ENCODE results near the gene RRN3. TPM values are rescaled to one million over a fixed set of nuclear protein-coding genes. Genes with fewer than 3 reads are reported as not detected.
"Not testable (repeated sequence)": the region's sequence is repeated elsewhere in the genome, so short reads cannot be mapped to it uniquely, and the experiment has no call there.

The RRN3 gene
- total RNA-seq, 5 donors from 2014 or later (not counting 1 experiment from before 2014, with no cell fraction given): 26.5 to 38.0 (median 37.3) TPM

- H3K27me3 ChIP-seq (replicated peaks in 1 of 2; ENCODE audit: control insufficient read depth in 2 of 2, extremely low read depth in 1 of 2, insufficient read depth in 2 of 2, low read length in 1 of 2); CTCF ChIA-PET; H3K4me3 Mint-ChIP-seq; POLR2A ChIA-PET; H3K9me3 ChIP-seq; DNase-seq; H3K27me3 Mint-ChIP-seq; H3K4me3 ChIP-seq (ENCODE audit: control insufficient read depth in 1 of 2, extremely low read depth in 1 of 2, low read length in 1 of 2); H3K9me3 Mint-ChIP-seq; H3K27ac ChIP-seq (ENCODE audit: low read length): not testable (repeated sequence)
- WGBS (ENCODE audit: insufficient coverage): 96% methylated on average over 17 of the region's 27 CpGs
- Histone ChIP-seq H3K36me3 (ENCODE audit: control insufficient read depth in 2 of 2, extremely low read depth in 1 of 2, insufficient read depth in 1 of 2, low read length in 1 of 2) (peaks cover 8 to 66% of the 10 kb centered on the region in 2 donors), H3K4me1 (ENCODE audit: control insufficient read depth in 1 of 2, extremely low read depth in 1 of 2, insufficient read depth in 2 of 2, low read length in 2 of 2) (peaks cover 0 to 20% of the 10 kb centered on the region in 2 experiments)
- H3K4me1 Mint-ChIP-seq: peaks cover 17 to 27% (median 22%) of the 10 kb centered on the region in 3 donors
- H3K27ac Mint-ChIP-seq: peak overlapping the region in 1 of 2 donors; percentile 40
- ATAC-seq (replicated peaks in 1 of 4): peak in 1 of 4 experiments; percentile 25
- H3K36me3 Mint-ChIP-seq: peaks cover 66% of the 10 kb centered on the region
Observed at GRCh38 chr16:15028801-15029698, 65.0 kb downstream of the RRN3 start.

GRCh38 chr16:15028345-15028715 is 65.7 kb downstream of the RRN3 start:
- DNase-seq; H3K27me3 ChIP-seq (replicated peaks in 1 of 2; ENCODE audit: control insufficient read depth in 2 of 2, extremely low read depth in 1 of 2, insufficient read depth in 2 of 2, low read length in 1 of 2); H3K4me3 Mint-ChIP-seq; H3K27me3 Mint-ChIP-seq; H3K9me3 ChIP-seq; H3K4me3 ChIP-seq (ENCODE audit: control insufficient read depth in 1 of 2, extremely low read depth in 1 of 2, low read length in 1 of 2); CTCF ChIA-PET; POLR2A ChIA-PET; H3K9me3 Mint-ChIP-seq; ATAC-seq (replicated peaks in 1 of 4); H3K27ac ChIP-seq (ENCODE audit: low read length): not testable (repeated sequence)
- peaks cover 4 to 66% of the 10 kb centered on the region in 2 donors for H3K36me3 ChIP-seq (ENCODE audit: control insufficient read depth in 2 of 2, extremely low read depth in 1 of 2, insufficient read depth in 1 of 2, low read length in 1 of 2)
- 96% methylated on average over 6 of the region's 6 CpGs for WGBS (ENCODE audit: insufficient coverage)
- Mint-ChIP-seq H3K36me3 (peaks cover 63% of the 10 kb centered on the region), H3K27ac (peak overlapping the region in 1 of 2 donors; percentile 40), H3K4me1 (peaks cover 17 to 27% (median 22%) of the 10 kb centered on the region in 3 donors)
- peaks cover 0 to 20% of the 10 kb centered on the region in 2 experiments for H3K4me1 ChIP-seq (ENCODE audit: control insufficient read depth in 1 of 2, extremely low read depth in 1 of 2, insufficient read depth in 2 of 2, low read length in 2 of 2)

- H3K9me3 ChIP-seq; H3K27me3 ChIP-seq (replicated peaks in 1 of 2; ENCODE audit: control insufficient read depth in 2 of 2, extremely low read depth in 1 of 2, insufficient read depth in 2 of 2, low read length in 1 of 2); ATAC-seq (replicated peaks in 1 of 4); CTCF ChIA-PET; H3K4me3 ChIP-seq (ENCODE audit: control insufficient read depth in 1 of 2, extremely low read depth in 1 of 2, low read length in 1 of 2); H3K9me3 Mint-ChIP-seq; POLR2A ChIA-PET; H3K27ac ChIP-seq (ENCODE audit: low read length); H3K4me3 Mint-ChIP-seq; H3K27me3 Mint-ChIP-seq; DNase-seq: not testable (repeated sequence)
- H3K36me3 ChIP-seq (ENCODE audit: control insufficient read depth in 2 of 2, extremely low read depth in 1 of 2, insufficient read depth in 1 of 2, low read length in 1 of 2): peaks cover 4 to 64% of the 10 kb centered on the region in 2 donors
- H3K4me1 ChIP-seq (ENCODE audit: control insufficient read depth in 1 of 2, extremely low read depth in 1 of 2, insufficient read depth in 2 of 2, low read length in 2 of 2): peaks cover 0 to 20% of the 10 kb centered on the region in 2 experiments
- WGBS (ENCODE audit: insufficient coverage): 96% methylated on average over 23 of the region's 29 CpGs
- H3K4me1 Mint-ChIP-seq: peaks cover 16 to 28% (median 22%) of the 10 kb centered on the region in 3 donors
- peaks cover 63% of the 10 kb centered on the region for H3K36me3 Mint-ChIP-seq
- H3K27ac Mint-ChIP-seq: peak overlapping the region in 1 of 2 donors; percentile 11
Observed at GRCh38 chr16:15027503-15028344, 66.3 kb downstream of the RRN3 start.

GRCh38 chr16:15027051-15027450 is 67.0 kb downstream of the RRN3 start:
- peaks cover 16 to 28% (median 22%) of the 10 kb centered on the region in 3 donors for H3K4me1 Mint-ChIP-seq
- H3K36me3 Mint-ChIP-seq: peaks cover 62% of the 10 kb centered on the region
- DNase-seq; H3K27me3 Mint-ChIP-seq; H3K4me3 Mint-ChIP-seq; CTCF ChIA-PET; POLR2A ChIA-PET; H3K27me3 ChIP-seq (replicated peaks in 1 of 2; ENCODE audit: control insufficient read depth in 2 of 2, extremely low read depth in 1 of 2, insufficient read depth in 2 of 2, low read length in 1 of 2); H3K9me3 Mint-ChIP-seq; ATAC-seq (replicated peaks in 1 of 4); H3K9me3 ChIP-seq; H3K27ac ChIP-seq (ENCODE audit: low read length); H3K4me3 ChIP-seq (ENCODE audit: control insufficient read depth in 1 of 2, extremely low read depth in 1 of 2, low read length in 1 of 2): not testable (repeated sequence)
- peaks cover 4 to 61% of the 10 kb centered on the region in 2 donors for H3K36me3 ChIP-seq (ENCODE audit: control insufficient read depth in 2 of 2, extremely low read depth in 1 of 2, insufficient read depth in 1 of 2, low read length in 1 of 2)
- 84% methylated on average over 3 of the region's 8 CpGs for WGBS (ENCODE audit: insufficient coverage)
- H3K27ac Mint-ChIP-seq: peak overlapping the region in 1 of 2 donors; percentile 34
- H3K4me1 ChIP-seq (ENCODE audit: control insufficient read depth in 1 of 2, extremely low read depth in 1 of 2, insufficient read depth in 2 of 2, low read length in 2 of 2): peaks cover 0 to 16% of the 10 kb centered on the region in 2 experiments

- H3K27ac ChIP-seq (ENCODE audit: low read length); H3K27me3 Mint-ChIP-seq; CTCF ChIA-PET; H3K9me3 Mint-ChIP-seq; H3K9me3 ChIP-seq; POLR2A ChIA-PET; DNase-seq; H3K4me3 ChIP-seq (ENCODE audit: control insufficient read depth in 1 of 2, extremely low read depth in 1 of 2, low read length in 1 of 2); H3K27me3 ChIP-seq (replicated peaks in 1 of 2; ENCODE audit: control insufficient read depth in 2 of 2, extremely low read depth in 1 of 2, insufficient read depth in 2 of 2, low read length in 1 of 2); H3K4me1 ChIP-seq (ENCODE audit: control insufficient read depth in 1 of 2, extremely low read depth in 1 of 2, insufficient read depth in 2 of 2, low read length in 2 of 2); H3K4me3 Mint-ChIP-seq; ATAC-seq (replicated peaks in 1 of 4): not testable (repeated sequence)
- peaks cover 53% of the 10 kb centered on the region for H3K36me3 Mint-ChIP-seq
- H3K27ac Mint-ChIP-seq: peak overlapping the region; percentile 0 to 4
- H3K4me1 Mint-ChIP-seq: peaks cover 12 to 25% (median 15%) of the 10 kb centered on the region in 3 donors
- H3K36me3 ChIP-seq (ENCODE audit: control insufficient read depth in 2 of 2, extremely low read depth in 1 of 2, insufficient read depth in 1 of 2, low read length in 1 of 2): peaks cover 4 to 57% of the 10 kb centered on the region in 2 donors
- 96% methylated on average over 6 of the region's 14 CpGs for WGBS (ENCODE audit: insufficient coverage)
Observed at GRCh38 chr16:15025234-15025951, 68.7 kb downstream of the RRN3 start.

GRCh38 chr16:15024858-15025199 is 69.2 kb downstream of the RRN3 start:
- DNase-seq; H3K27me3 ChIP-seq (replicated peaks in 1 of 2; ENCODE audit: control insufficient read depth in 2 of 2, extremely low read depth in 1 of 2, insufficient read depth in 2 of 2, low read length in 1 of 2); ATAC-seq (replicated peaks in 1 of 4); H3K27me3 Mint-ChIP-seq; H3K4me1 ChIP-seq (ENCODE audit: control insufficient read depth in 1 of 2, extremely low read depth in 1 of 2, insufficient read depth in 2 of 2, low read length in 2 of 2); H3K4me3 ChIP-seq (ENCODE audit: control insufficient read depth in 1 of 2, extremely low read depth in 1 of 2, low read length in 1 of 2); CTCF ChIA-PET; H3K4me3 Mint-ChIP-seq; H3K9me3 ChIP-seq; H3K9me3 Mint-ChIP-seq; POLR2A ChIA-PET; H3K27ac ChIP-seq (ENCODE audit: low read length): not testable (repeated sequence)
- Mint-ChIP-seq H3K36me3 (peaks cover 53% of the 10 kb centered on the region), H3K27ac (peak overlapping the region; percentile 0 to 53), H3K4me1 (peaks cover 12 to 25% (median 15%) of the 10 kb centered on the region in 3 donors)
- WGBS (ENCODE audit: insufficient coverage): no CpG with 5 or more reads among the region's 1 CpG
- peaks cover 4 to 57% of the 10 kb centered on the region in 2 donors for H3K36me3 ChIP-seq (ENCODE audit: control insufficient read depth in 2 of 2, extremely low read depth in 1 of 2, insufficient read depth in 1 of 2, low read length in 1 of 2)
